Mesendoderm (in vitro differentiated cells): ENCODE measurements around the gene CDH23.
A peak's percentile ranks its signal among the peaks of the same experiment; 100 is the strongest.

ENCODE experiments used
- DNase-seq: peaks from one replicate; pipeline ENCODE4 v3.0.0; 2013
- H2AK5ac ChIP-seq: 2 replicates; pipeline ENCODE4 v1.6.1; 2013; ENCODE audit warnings: low read length, inconsistent platforms
- H2BK120ac ChIP-seq: 2 replicates; pipeline ENCODE4 v1.6.1; 2013; ENCODE audit warnings: low read depth, mild to moderate bottlenecking, low read length, moderate library complexity, mixed read lengths
- H2BK15ac ChIP-seq: replicated peaks from 2 replicates; pipeline ENCODE4 v1.6.1; 2013; ENCODE audit warnings: low read depth, mild to moderate bottlenecking, moderate library complexity
- H2BK5ac ChIP-seq: 2 replicates; pipeline ENCODE4 v1.6.1; 2013; ENCODE audit warnings: low read length, inconsistent platforms
- H3K18ac ChIP-seq: 2 replicates; pipeline ENCODE4 v1.6.1; 2013; ENCODE audit warnings: mild to moderate bottlenecking, low read length, mixed read lengths
- H3K23ac ChIP-seq: one replicate; pipeline ENCODE4 v1.6.1; 2013; ENCODE audit warnings: low read length
- H3K27ac ChIP-seq: 2 replicates; pipeline ENCODE4 v1.5.1; 2013; ENCODE audit warnings: low read depth, mild to moderate bottlenecking, inconsistent platforms, low read length, moderate library complexity
- H3K27me3 ChIP-seq: 2 replicates; pipeline ENCODE4 v1.6.1; 2013; ENCODE audit warnings: low read length, control low read depth, mild to moderate bottlenecking, inconsistent platforms; ENCODE audit not compliant: insufficient read depth, poor library complexity
- H3K36me3 ChIP-seq: 2 replicates; pipeline ENCODE4 v1.6.1; 2013; ENCODE audit warnings: low read length, inconsistent platforms; ENCODE audit not compliant: control insufficient read depth, insufficient read depth
- H3K4ac ChIP-seq: one replicate; pipeline ENCODE4 v1.6.1; 2013; ENCODE audit warnings: low read depth, mild to moderate bottlenecking, low read length, moderate library complexity
- H3K4me1 ChIP-seq: 2 replicates; pipeline ENCODE4 v1.6.1; 2013; ENCODE audit warnings: low read depth, low read length, inconsistent platforms; ENCODE audit not compliant: control insufficient read depth
- H3K4me2 ChIP-seq: 2 replicates; pipeline ENCODE4 v1.6.1; 2013; ENCODE audit warnings: low read length
- H3K4me3 ChIP-seq: 2 replicates; pipeline ENCODE4 v1.5.1; 2013; ENCODE audit warnings: mild to moderate bottlenecking, low read length
- H3K56ac ChIP-seq: one replicate; pipeline ENCODE4 v1.6.1; 2013; ENCODE audit warnings: low read length
- H3K79me1 ChIP-seq: 2 replicates; pipeline ENCODE4 v1.6.1; 2013; ENCODE audit warnings: low read length, inconsistent platforms
- H3K79me2 ChIP-seq: 2 replicates; pipeline ENCODE4 v1.6.1; 2013; ENCODE audit warnings: mild to moderate bottlenecking, low read length; ENCODE audit not compliant: control insufficient read depth, insufficient read depth
- H3K9ac ChIP-seq: 2 replicates; pipeline ENCODE4 v1.6.1; 2013; ENCODE audit warnings: low read length, inconsistent platforms
- H4K5ac ChIP-seq: one replicate; pipeline ENCODE4 v1.6.1; 2013; ENCODE audit warnings: low read length
- H4K8ac ChIP-seq: one replicate; pipeline ENCODE4 v1.6.1; 2013; ENCODE audit warnings: low read depth, mild to moderate bottlenecking, control low read depth, low read length, moderate library complexity
- WGBS: extraction: QIAGEN DNeasy Blood & Tissue Kit; methylation state at CpG from one replicate; pipeline ENCODE4 v1.1.7; 2013; ENCODE audit warnings: low lambda C conversion rate, missing lambda C conversion rate; ENCODE audit not compliant: insufficient coverage; ENCODE audit errors: extremely low coverage; 5-methylcytosine and 5-hydroxymethylcytosine counted together

CDH23 gene

DNA sequence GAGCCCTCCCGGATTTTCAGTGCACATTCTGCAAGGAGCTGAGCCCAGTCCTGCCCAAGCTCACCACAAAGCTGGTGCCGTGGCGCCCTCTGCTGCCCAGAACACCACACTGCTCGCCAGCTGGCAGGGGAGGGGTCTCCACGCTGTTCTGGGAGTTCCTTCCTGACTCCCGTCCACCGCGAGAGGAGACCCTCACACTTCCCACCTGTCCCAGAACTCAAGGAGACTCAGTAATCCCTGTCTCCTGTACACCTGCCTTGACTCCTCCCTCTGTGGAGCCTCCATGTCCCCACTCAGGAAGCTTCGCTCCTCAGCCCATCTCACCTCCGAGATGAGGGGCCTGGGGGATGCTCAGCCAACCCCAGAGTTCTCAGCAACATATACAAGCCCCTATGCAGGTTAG is 311.6 kb downstream of the CDH23 start:
- Histone ChIP-seq H2BK120ac (no peak overlapping the region), H3K79me2 (no peaks in the 10 kb centered on the region), H4K8ac (no peak overlapping the region), H3K27ac (no peak overlapping the region), H4K5ac (no peak overlapping the region), H3K9ac (no peak overlapping the region), H3K4me3 (no peak overlapping the region), H3K27me3 (no peaks in the 10 kb centered on the region), H3K56ac (no peak overlapping the region), H2AK5ac (no peak overlapping the region), H3K18ac (no peak overlapping the region), H3K79me1 (no peaks in the 10 kb centered on the region), H3K4ac (no peak overlapping the region), H3K4me1 (no peaks in the 10 kb centered on the region), H3K4me2 (peak overlapping the region; percentile 11), H3K23ac (no peak overlapping the region), H2BK15ac (no peak overlapping the region), H3K36me3 (no peaks in the 10 kb centered on the region), H2BK5ac (no peak overlapping the region)
- peak; percentile 69 for DNase-seq
- no CpG with 5 or more reads among the region's 10 CpGs for WGBS

DNA sequence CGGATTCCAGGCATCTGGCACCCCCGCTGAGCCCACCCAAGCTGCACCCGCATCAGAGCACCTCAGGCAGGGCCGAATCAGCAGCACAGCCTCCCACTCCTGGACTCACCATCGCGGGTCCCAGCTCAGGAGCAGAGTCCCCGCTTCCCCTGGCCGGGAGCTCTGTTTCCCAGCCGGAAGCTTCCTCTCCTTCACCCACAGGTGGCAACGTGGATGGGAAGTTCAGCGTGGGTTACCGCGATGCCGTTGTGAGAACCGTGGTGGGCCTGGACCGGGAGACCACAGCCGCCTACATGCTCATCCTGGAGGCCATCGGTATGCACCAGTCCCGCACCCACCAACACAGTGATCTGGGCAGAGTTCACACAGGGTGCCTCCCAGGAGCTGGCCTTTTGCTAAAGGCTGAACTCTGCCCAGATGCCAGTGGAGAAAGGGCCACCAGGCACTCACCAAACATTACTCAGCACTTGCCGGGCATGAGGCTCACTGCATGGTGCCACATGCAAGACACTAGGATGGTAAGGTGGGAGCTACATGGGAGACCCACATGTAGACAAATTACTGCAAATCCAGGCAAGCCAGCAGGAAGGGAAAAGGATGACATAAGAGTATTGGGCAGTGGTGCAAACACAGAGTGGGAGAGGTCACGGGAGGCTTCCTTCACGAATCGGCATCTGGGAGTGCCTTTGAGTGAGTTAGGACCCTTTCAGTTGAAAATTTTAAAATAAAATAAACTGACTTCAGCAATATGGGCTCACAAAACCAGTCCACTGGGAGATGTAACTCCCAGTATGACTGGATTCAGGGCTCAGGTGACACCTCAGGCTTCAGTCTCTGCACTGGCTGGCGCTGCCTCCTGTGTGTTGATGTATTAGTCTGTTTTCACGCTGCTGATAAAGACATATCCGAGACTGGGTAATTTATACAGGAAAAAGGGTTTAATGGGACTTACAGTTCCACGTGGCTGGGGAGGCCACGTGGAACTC is 312.5 kb downstream of the CDH23 start:
- H2AK5ac ChIP-seq: no peak overlapping the region
- no peak overlapping the region for H2BK5ac ChIP-seq
- no peak overlapping the region for H2BK15ac ChIP-seq
- H3K23ac ChIP-seq: no peak overlapping the region
- no peak overlapping the region for H3K4me2 ChIP-seq
- H4K5ac ChIP-seq: no peak overlapping the region
- H3K18ac ChIP-seq: no peak overlapping the region
- WGBS: no CpG with 5 or more reads among the region's 28 CpGs
- H2BK120ac ChIP-seq: no peak overlapping the region
- no peaks in the 10 kb centered on the region for H3K4me1 ChIP-seq
- no peaks in the 10 kb centered on the region for H3K79me1 ChIP-seq
- no peaks in the 10 kb centered on the region for H3K79me2 ChIP-seq
- no peak overlapping the region for H4K8ac ChIP-seq
- no peak overlapping the region for H3K9ac ChIP-seq
- DNase-seq: no peak
- H3K4me3 ChIP-seq: no peak overlapping the region
- no peak overlapping the region for H3K56ac ChIP-seq
- H3K36me3 ChIP-seq: no peaks in the 10 kb centered on the region
- no peaks in the 10 kb centered on the region for H3K27me3 ChIP-seq
- H3K27ac ChIP-seq: no peak overlapping the region
- no peak overlapping the region for H3K4ac ChIP-seq

DNA sequence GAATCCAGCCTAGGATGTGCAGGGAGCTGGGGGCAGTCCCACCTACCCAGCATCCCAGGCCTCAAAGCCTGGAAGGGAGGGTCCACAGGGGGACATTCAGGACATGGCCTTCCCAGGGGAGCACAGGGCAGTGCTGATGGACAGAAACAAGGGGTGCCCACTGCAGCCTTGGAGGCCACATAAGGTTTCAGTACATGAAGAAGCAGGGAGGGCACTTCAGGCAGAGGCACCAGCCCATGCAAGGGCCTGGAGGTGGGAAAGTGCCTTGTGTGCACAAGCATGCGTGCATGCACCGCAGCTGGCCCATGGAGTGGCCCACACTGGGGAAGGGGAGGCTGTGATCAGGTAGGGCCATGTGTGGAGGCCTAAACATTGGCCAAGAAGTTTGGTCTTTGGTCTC is 313.8 kb downstream of the CDH23 start:
- Histone ChIP-seq H3K4me2 (no peak overlapping the region), H4K5ac (no peak overlapping the region), H2BK120ac (no peak overlapping the region), H3K18ac (no peak overlapping the region), H2BK5ac (no peak overlapping the region), H3K4me3 (no peak overlapping the region), H4K8ac (no peak overlapping the region), H2BK15ac (no peak overlapping the region), H3K27ac (no peak overlapping the region), H3K79me2 (no peaks in the 10 kb centered on the region), H3K4me1 (no peaks in the 10 kb centered on the region), H3K27me3 (no peaks in the 10 kb centered on the region), H2AK5ac (no peak overlapping the region), H3K79me1 (no peaks in the 10 kb centered on the region), H3K4ac (no peak overlapping the region), H3K36me3 (no peaks in the 10 kb centered on the region), H3K9ac (no peak overlapping the region), H3K56ac (no peak overlapping the region), H3K23ac (no peak overlapping the region)
- DNase-seq: no peak
- no CpG with 5 or more reads among the region's 2 CpGs for WGBS

DNA sequence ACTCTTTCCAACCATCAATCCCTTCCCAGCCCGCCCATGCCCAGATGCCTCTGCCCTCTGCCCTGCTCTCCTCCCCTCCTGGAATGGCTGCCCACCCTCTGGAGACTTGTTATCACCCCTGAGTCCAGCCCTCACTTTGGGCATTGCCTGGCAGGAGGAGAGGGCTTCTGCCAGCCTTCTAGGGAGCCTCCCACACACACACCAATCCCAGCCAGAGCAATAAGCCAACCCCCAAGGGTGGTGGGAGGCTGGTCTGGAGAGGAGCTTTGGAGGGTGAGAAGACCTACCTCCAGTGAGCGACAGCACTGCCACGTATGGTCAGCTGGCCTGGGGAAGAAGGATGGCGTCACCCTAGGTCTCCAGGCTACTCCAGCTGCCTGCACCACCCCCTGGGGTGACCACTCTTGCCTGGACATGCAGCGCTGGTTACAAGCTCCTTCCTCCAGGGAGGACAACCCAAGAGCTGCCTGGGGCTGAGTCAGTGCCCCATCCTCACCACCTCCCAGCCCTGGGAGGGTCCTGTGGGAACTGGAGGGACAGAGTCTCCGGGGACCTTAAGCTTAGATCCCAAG is 314.4 kb downstream of the CDH23 start:
- no peak overlapping the region for H4K5ac ChIP-seq
- no peak overlapping the region for H3K27ac ChIP-seq
- H4K8ac ChIP-seq: no peak overlapping the region
- no peaks in the 10 kb centered on the region for H3K79me1 ChIP-seq
- H3K4me2 ChIP-seq: no peak overlapping the region
- DNase-seq: no peak
- H3K4me1 ChIP-seq: no peaks in the 10 kb centered on the region
- H2BK15ac ChIP-seq: no peak overlapping the region
- WGBS: no CpG with 5 or more reads among the region's 6 CpGs
- no peak overlapping the region for H2BK120ac ChIP-seq
- H3K79me2 ChIP-seq: no peaks in the 10 kb centered on the region
- H3K4ac ChIP-seq: no peak overlapping the region
- no peak overlapping the region for H3K9ac ChIP-seq
- no peak overlapping the region for H3K4me3 ChIP-seq
- no peak overlapping the region for H2BK5ac ChIP-seq
- H3K18ac ChIP-seq: no peak overlapping the region
- no peak overlapping the region for H3K23ac ChIP-seq
- no peaks in the 10 kb centered on the region for H3K36me3 ChIP-seq
- H3K27me3 ChIP-seq: no peaks in the 10 kb centered on the region
- no peak overlapping the region for H3K56ac ChIP-seq
- no peak overlapping the region for H2AK5ac ChIP-seq

DNA sequence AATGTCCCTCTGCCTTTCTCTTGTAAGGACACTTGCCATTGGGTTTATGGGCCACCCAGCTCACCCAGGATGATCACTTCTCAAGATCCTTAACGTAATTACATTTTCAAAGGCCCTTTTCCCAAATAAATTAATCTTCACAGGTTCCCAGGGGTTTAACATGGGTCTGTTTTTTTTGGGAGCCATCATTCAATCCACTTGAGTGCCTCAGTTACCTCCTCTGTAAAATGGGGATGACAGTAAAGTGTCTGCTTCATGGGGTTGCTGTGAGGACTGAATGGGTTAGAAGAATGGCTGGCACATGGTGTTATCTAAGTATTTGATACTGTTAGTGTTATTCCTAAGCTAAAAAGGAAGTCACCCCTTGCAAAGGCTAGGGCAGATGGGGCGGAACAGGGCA is 315.4 kb downstream of the CDH23 start:
- WGBS: no CpG with 5 or more reads among the region's 2 CpGs
- H3K18ac ChIP-seq: no peak overlapping the region
- H3K23ac ChIP-seq: no peak overlapping the region
- no peak overlapping the region for H2AK5ac ChIP-seq
- no peak for DNase-seq
- H3K4me3 ChIP-seq: no peak overlapping the region
- no peak overlapping the region for H3K4ac ChIP-seq
- H2BK15ac ChIP-seq: no peak overlapping the region
- no peaks in the 10 kb centered on the region for H3K79me2 ChIP-seq
- no peak overlapping the region for H4K5ac ChIP-seq
- H3K27me3 ChIP-seq: no peaks in the 10 kb centered on the region
- H4K8ac ChIP-seq: no peak overlapping the region
- H3K4me2 ChIP-seq: no peak overlapping the region
- no peaks in the 10 kb centered on the region for H3K79me1 ChIP-seq
- no peak overlapping the region for H2BK5ac ChIP-seq
- H3K36me3 ChIP-seq: no peaks in the 10 kb centered on the region
- no peak overlapping the region for H3K9ac ChIP-seq
- H3K4me1 ChIP-seq: no peaks in the 10 kb centered on the region
- H3K56ac ChIP-seq: no peak overlapping the region
- H2BK120ac ChIP-seq: no peak overlapping the region
- H3K27ac ChIP-seq: no peak overlapping the region
